HL-60 (cell line): ENCODE data around the gene IL6ST.

Source experiments
- DNase-seq, 2 experiments: peaks; one replicate each; pipeline ENCODE4 v3.0.0-alpha.2; 2010 to 2020; ENCODE audit warnings: low read depth in 1 of 2, low spot score in 1 of 2
- H3K27ac ChIP-seq: fragments of 250-450 bp; sonication (Bioruptor Pico); replicated peaks from 2 replicates; pipeline ENCODE4 v1.5.1; 2020; ENCODE audit warnings: mild to moderate bottlenecking, moderate library complexity
- H3K27me3 ChIP-seq: fragments of 250-450 bp; sonication (Bioruptor Pico); 2 replicates; pipeline ENCODE4 v1.5.1; 2021; ENCODE audit warnings: mild to moderate bottlenecking, moderate library complexity; ENCODE audit not compliant: insufficient read depth, poor library complexity, severe bottlenecking
- H3K4me3 ChIP-seq: replicated peaks from 2 replicates; pipeline ENCODE4 v1.5.1; 2011; ENCODE audit warnings: mild to moderate bottlenecking, control low read depth, low read length; ENCODE audit not compliant: insufficient read depth
- GABPA ChIP-seq: IDR thresholded peaks from 2 replicates; pipeline ENCODE4 v1.6.1; 2012; ENCODE audit warnings: low read depth
- POLR2AphosphoS5 ChIP-seq: IDR thresholded peaks from 2 replicates; pipeline ENCODE4 v1.6.1; 2012; ENCODE audit warnings: low read depth
- SPI1 ChIP-seq: IDR thresholded peaks from 2 replicates; pipeline ENCODE4 v1.6.1; 2012; ENCODE audit warnings: low read depth, mild to moderate bottlenecking, borderline replicate concordance
- TF ChIP-seq, protein P1 (sequence below): IDR thresholded peaks from 2 replicates; pipeline ENCODE4 v1.6.1; 2012; ENCODE audit warnings: low read depth; ENCODE audit not compliant: insufficient replicate concordance
- TF ChIP-seq, protein P2 (sequence below): IDR thresholded peaks from one replicate; pipeline ENCODE4 v1.5.1; 2011; ENCODE audit warnings: low read length, control low read depth, inconsistent platforms; ENCODE audit not compliant: insufficient read depth

Gene IL6ST

DNA sequence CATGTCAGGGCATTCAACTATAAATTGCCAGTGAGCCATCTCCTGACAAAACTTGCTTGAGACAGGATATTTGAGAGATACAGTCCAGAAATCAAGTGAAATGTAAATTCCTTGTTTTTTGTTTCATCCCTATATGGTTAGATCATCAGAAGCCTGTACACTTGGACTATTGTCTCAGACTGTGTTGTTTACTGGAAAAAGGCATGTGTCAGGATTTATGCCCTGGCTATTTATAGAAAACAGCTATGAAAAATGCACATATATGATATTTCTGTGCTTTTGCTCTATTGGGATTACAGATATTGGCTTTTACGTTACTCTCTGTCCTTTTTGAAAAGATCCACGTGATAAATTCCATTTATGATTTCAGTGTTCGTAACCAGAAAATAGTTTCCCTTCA, 99.4 kb downstream of the IL6ST start:
- TF ChIP-seq POLR2AphosphoS5 (no peak), SPI1 (no peak), GABPA (no peak)
- TF ChIP-seq, protein P1, sequence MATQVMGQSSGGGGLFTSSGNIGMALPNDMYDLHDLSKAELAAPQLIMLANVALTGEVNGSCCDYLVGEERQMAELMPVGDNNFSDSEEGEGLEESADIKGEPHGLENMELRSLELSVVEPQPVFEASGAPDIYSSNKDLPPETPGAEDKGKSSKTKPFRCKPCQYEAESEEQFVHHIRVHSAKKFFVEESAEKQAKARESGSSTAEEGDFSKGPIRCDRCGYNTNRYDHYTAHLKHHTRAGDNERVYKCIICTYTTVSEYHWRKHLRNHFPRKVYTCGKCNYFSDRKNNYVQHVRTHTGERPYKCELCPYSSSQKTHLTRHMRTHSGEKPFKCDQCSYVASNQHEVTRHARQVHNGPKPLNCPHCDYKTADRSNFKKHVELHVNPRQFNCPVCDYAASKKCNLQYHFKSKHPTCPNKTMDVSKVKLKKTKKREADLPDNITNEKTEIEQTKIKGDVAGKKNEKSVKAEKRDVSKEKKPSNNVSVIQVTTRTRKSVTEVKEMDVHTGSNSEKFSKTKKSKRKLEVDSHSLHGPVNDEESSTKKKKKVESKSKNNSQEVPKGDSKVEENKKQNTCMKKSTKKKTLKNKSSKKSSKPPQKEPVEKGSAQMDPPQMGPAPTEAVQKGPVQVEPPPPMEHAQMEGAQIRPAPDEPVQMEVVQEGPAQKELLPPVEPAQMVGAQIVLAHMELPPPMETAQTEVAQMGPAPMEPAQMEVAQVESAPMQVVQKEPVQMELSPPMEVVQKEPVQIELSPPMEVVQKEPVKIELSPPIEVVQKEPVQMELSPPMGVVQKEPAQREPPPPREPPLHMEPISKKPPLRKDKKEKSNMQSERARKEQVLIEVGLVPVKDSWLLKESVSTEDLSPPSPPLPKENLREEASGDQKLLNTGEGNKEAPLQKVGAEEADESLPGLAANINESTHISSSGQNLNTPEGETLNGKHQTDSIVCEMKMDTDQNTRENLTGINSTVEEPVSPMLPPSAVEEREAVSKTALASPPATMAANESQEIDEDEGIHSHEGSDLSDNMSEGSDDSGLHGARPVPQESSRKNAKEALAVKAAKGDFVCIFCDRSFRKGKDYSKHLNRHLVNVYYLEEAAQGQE: no peak
- TF ChIP-seq, protein P2, sequence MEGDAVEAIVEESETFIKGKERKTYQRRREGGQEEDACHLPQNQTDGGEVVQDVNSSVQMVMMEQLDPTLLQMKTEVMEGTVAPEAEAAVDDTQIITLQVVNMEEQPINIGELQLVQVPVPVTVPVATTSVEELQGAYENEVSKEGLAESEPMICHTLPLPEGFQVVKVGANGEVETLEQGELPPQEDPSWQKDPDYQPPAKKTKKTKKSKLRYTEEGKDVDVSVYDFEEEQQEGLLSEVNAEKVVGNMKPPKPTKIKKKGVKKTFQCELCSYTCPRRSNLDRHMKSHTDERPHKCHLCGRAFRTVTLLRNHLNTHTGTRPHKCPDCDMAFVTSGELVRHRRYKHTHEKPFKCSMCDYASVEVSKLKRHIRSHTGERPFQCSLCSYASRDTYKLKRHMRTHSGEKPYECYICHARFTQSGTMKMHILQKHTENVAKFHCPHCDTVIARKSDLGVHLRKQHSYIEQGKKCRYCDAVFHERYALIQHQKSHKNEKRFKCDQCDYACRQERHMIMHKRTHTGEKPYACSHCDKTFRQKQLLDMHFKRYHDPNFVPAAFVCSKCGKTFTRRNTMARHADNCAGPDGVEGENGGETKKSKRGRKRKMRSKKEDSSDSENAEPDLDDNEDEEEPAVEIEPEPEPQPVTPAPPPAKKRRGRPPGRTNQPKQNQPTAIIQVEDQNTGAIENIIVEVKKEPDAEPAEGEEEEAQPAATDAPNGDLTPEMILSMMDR: no peak
- H3K27me3 ChIP-seq: no peaks in the 10 kb centered on the region
- no peak for DNase-seq
- no peak overlapping the region for H3K4me3 ChIP-seq
- no peak overlapping the region for H3K27ac ChIP-seq

DNA sequence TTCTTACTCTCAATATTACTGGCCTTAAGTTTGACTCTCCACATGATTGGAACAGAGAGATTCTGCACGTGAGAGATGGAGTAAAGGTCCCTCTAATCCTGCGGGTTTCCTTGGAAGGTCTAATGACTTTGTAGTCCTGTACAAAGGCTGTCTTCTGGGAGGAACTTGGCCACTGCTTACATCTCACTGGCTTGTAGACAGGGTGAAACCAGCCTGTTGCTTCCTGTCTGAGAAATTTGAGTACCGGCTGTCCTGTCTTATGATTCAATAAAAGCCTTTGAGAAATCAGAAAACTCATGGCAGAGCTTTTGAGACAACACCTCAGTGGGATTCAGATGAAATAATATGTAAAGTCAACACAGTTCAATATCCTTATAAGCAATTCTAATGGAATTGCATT, 100.6 kb downstream of the IL6ST start:
- Histone ChIP-seq H3K4me3 (no peak overlapping the region), H3K27ac (no peak overlapping the region), H3K27me3 (no peaks in the 10 kb centered on the region)
- no peak for TF ChIP-seq SPI1
- DNase-seq: no peak

DNA sequence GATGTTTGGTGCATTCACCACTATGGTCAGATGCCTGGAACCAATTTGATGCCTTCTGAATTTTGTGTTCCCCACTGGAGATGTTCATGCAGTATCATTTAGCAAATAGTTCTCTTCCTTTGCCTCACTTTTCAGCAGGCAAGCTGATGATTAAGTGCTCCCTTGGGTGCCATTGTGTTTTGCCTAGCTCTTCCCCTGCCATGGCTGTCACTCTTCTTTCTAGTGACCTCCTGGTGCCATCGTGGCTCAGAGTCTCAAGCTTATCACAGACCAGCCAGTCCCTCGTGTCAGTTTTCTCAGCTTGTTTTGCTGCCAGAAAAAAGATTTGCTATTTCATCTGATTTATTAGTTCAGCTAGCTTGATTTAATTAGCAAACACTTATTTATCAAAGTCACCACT, 102.3 kb downstream of the IL6ST start:
- Histone ChIP-seq H3K27ac (no peak overlapping the region), H3K27me3 (no peaks in the 10 kb centered on the region), H3K4me3 (no peak overlapping the region)
- DNase-seq: no peak
- TF ChIP-seq, protein P1: no peak
- no peak for TF ChIP-seq SPI1
- TF ChIP-seq GABPA: no peak
- no peak for TF ChIP-seq POLR2AphosphoS5
- TF ChIP-seq, protein P2: no peak

DNA sequence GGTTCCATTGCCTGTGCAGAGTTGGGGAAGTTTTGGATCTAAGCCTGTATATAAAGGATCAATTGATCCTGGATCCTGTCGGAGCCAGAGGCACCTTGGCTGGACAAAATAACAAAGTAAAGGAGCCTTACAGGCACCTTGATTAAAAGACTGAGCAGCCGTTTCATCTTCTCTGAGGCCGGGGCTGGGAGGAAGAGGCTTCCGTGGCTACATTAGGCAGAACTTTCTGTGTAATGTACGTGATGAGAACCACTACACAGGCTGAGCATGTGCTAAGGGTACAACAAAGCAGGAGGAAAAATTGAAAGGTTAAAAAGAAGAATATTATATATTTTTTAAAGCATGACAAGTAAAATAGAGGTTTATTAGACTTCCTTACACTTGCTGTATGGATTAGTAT, 106.6 kb downstream of the IL6ST start:
- Histone ChIP-seq H3K4me3 (no peak overlapping the region), H3K27ac (no peak overlapping the region), H3K27me3 (no peaks in the 10 kb centered on the region)
- no peak for TF ChIP-seq GABPA
- no peak for TF ChIP-seq SPI1
- TF ChIP-seq POLR2AphosphoS5: no peak
- TF ChIP-seq, protein P1: no peak
- TF ChIP-seq, protein P2: no peak
- DNase-seq: no peak
